HUES64 (cell line): ENCODE measurements around the gene MAP4K4.

Experiments used
- H3K27ac ChIP-seq: 2 replicates; pipeline ENCODE4 v1.7.0; 2013; ENCODE audit warnings: low read depth, low read length, inconsistent platforms
- H3K27me3 ChIP-seq: 2 replicates; pipeline ENCODE4 v1.6.1; 2013; ENCODE audit warnings: mild to moderate bottlenecking, low read length; ENCODE audit not compliant: insufficient read depth
- H3K36me3 ChIP-seq: 2 replicates; pipeline ENCODE4 v1.6.1; 2013; ENCODE audit warnings: mild to moderate bottlenecking, low read length; ENCODE audit not compliant: insufficient read depth
- H3K4me1 ChIP-seq: 2 replicates; pipeline ENCODE4 v1.6.1; 2013; ENCODE audit warnings: mild to moderate bottlenecking, low read length, moderate library complexity; ENCODE audit not compliant: insufficient read depth
- H3K4me3 ChIP-seq: 2 replicates; pipeline ENCODE4 v1.5.1; 2013; ENCODE audit warnings: mild to moderate bottlenecking, low read length, moderate library complexity
- H3K9ac ChIP-seq: 2 replicates; pipeline ENCODE4 v1.6.1; 2013; ENCODE audit warnings: mild to moderate bottlenecking, low read depth, low read length
- H3K9me3 ChIP-seq: 2 replicates; pipeline ENCODE4 v1.6.1; 2013; ENCODE audit warnings: low read depth, low read length; ENCODE audit not compliant: insufficient read depth
- WGBS: fragments of 150-250, 120-280 bp; methylation state at CpG from one replicate; pipeline ENCODE4 v1.1.7; 2013; ENCODE audit warnings: missing lambda C conversion rate; 5-methylcytosine and 5-hydroxymethylcytosine counted together

The MAP4K4 gene

GRCh38 chr2:101812226-101812625, 114.7 kb downstream of the MAP4K4 start:
- Histone ChIP-seq H3K4me1 (peaks cover 57% of the 10 kb centered on the region), H3K9me3 (no peaks in the 10 kb centered on the region), H3K27ac (no peak overlapping the region), H3K27me3 (no peaks in the 10 kb centered on the region), H3K4me3 (no peak overlapping the region), H3K9ac (no peak overlapping the region), H3K36me3 (no peaks in the 10 kb centered on the region)
- 97% methylated on average over 7 of the region's 7 CpGs for WGBS

- Histone ChIP-seq H3K4me3 (no peak overlapping the region), H3K4me1 (peaks cover 56% of the 10 kb centered on the region), H3K27me3 (no peaks in the 10 kb centered on the region), H3K36me3 (no peaks in the 10 kb centered on the region), H3K9me3 (no peaks in the 10 kb centered on the region), H3K9ac (no peak overlapping the region), H3K27ac (no peak overlapping the region)
- WGBS = 89% methylated on average over 2 of the region's 2 CpGs
These were observed 117.2 kb downstream of the MAP4K4 start for GRCh38 chr2:101814752-101815151.

GRCh38 chr2:101815154-101815553, 117.6 kb downstream of the MAP4K4 start:
- WGBS = 95% methylated on average over 3 of the region's 3 CpGs
- H3K4me3 ChIP-seq = no peak overlapping the region
- H3K27me3 ChIP-seq = no peaks in the 10 kb centered on the region
- no peaks in the 10 kb centered on the region for H3K36me3 ChIP-seq
- no peak overlapping the region for H3K27ac ChIP-seq
- peaks cover 56% of the 10 kb centered on the region for H3K4me1 ChIP-seq
- no peak overlapping the region for H3K9ac ChIP-seq
- H3K9me3 ChIP-seq = no peaks in the 10 kb centered on the region

GRCh38 chr2:101815739-101816391, 118.4 kb downstream of the MAP4K4 start:
- Histone ChIP-seq H3K36me3 (no peaks in the 10 kb centered on the region), H3K9ac (no peak overlapping the region), H3K27me3 (no peaks in the 10 kb centered on the region), H3K9me3 (no peaks in the 10 kb centered on the region), H3K27ac (no peak overlapping the region), H3K4me1 (peaks cover 62% of the 10 kb centered on the region), H3K4me3 (no peak overlapping the region)
- WGBS = 82% methylated on average over 14 of the region's 14 CpGs

GRCh38 chr2:101816598-101816997, 119.1 kb downstream of the MAP4K4 start:
- H3K36me3 ChIP-seq = no peaks in the 10 kb centered on the region
- H3K27ac ChIP-seq = no peak overlapping the region
- H3K9ac ChIP-seq = no peak overlapping the region
- no peak overlapping the region for H3K4me3 ChIP-seq
- H3K9me3 ChIP-seq = no peaks in the 10 kb centered on the region
- peaks cover 62% of the 10 kb centered on the region for H3K4me1 ChIP-seq
- 89% methylated on average over 4 of the region's 4 CpGs for WGBS
- no peaks in the 10 kb centered on the region for H3K27me3 ChIP-seq

GRCh38 chr2:101817481-101817880, 120.0 kb downstream of the MAP4K4 start:
- no peaks in the 10 kb centered on the region for H3K9me3 ChIP-seq
- H3K36me3 ChIP-seq = no peaks in the 10 kb centered on the region
- 88% methylated on average over 6 of the region's 6 CpGs for whole genome bisulfite sequencing
- peaks cover 65% of the 10 kb centered on the region for H3K4me1 ChIP-seq
- no peak overlapping the region for H3K4me3 ChIP-seq
- H3K27me3 ChIP-seq = no peaks in the 10 kb centered on the region
- no peak overlapping the region for H3K9ac ChIP-seq
- no peak overlapping the region for H3K27ac ChIP-seq

- 67% methylated on average over 1 of the region's 1 CpG for WGBS
- Histone ChIP-seq H3K27ac (no peak overlapping the region), H3K9me3 (no peaks in the 10 kb centered on the region), H3K9ac (no peak overlapping the region), H3K27me3 (no peaks in the 10 kb centered on the region), H3K4me3 (no peak overlapping the region), H3K4me1 (peaks cover 70% of the 10 kb centered on the region), H3K36me3 (no peaks in the 10 kb centered on the region)
These were observed 121.3 kb downstream of the MAP4K4 start for GRCh38 chr2:101818531-101819451.

GRCh38 chr2:101820519-101820918, 123.0 kb downstream of the MAP4K4 start:
- peaks cover 67% of the 10 kb centered on the region for H3K4me1 ChIP-seq
- 0 out of 2 replicates have a peak overlapping the region, but pooled peaks have one; percentile 12 for H3K27ac ChIP-seq
- H3K9ac ChIP-seq = no peak overlapping the region
- H3K4me3 ChIP-seq = no peak overlapping the region
- H3K36me3 ChIP-seq = peaks cover 10% of the 10 kb centered on the region
- no peaks in the 10 kb centered on the region for H3K27me3 ChIP-seq
- WGBS = 85% methylated on average over 4 of the region's 4 CpGs
- H3K9me3 ChIP-seq = no peaks in the 10 kb centered on the region

- H3K36me3 ChIP-seq = peaks cover 17% of the 10 kb centered on the region
- H3K27ac ChIP-seq = no peak overlapping the region
- H3K9me3 ChIP-seq = no peaks in the 10 kb centered on the region
- no peak overlapping the region for H3K9ac ChIP-seq
- H3K27me3 ChIP-seq = no peaks in the 10 kb centered on the region
- WGBS = 91% methylated on average over 3 of the region's 3 CpGs
- H3K4me3 ChIP-seq = no peak overlapping the region
- peaks cover 61% of the 10 kb centered on the region for H3K4me1 ChIP-seq
These were observed 123.7 kb downstream of the MAP4K4 start for GRCh38 chr2:101821059-101821805.

- Histone ChIP-seq H3K27ac (no peak overlapping the region), H3K4me1 (peaks cover 62% of the 10 kb centered on the region), H3K9ac (no peak overlapping the region), H3K4me3 (no peak overlapping the region), H3K27me3 (no peaks in the 10 kb centered on the region), H3K9me3 (no peaks in the 10 kb centered on the region), H3K36me3 (peaks cover 24% of the 10 kb centered on the region)
- 93% methylated on average over 5 of the region's 6 CpGs for WGBS
These were observed 124.4 kb downstream of the MAP4K4 start for GRCh38 chr2:101821828-101822458.
